HG03097 (cell line): ENCODE measurements around the gene USP3.
"Not testable (repeated sequence)": the region's sequence is repeated elsewhere in the genome, so short reads cannot be mapped to it uniquely, and the experiment has no call there.

ENCODE experiments used
- ATAC-seq: cut with Tn5 transposase; IDR thresholded peaks from one replicate; pipeline ENCODE4 v1.9.1; 2021; ENCODE audit not compliant: unreplicated experiment, low FRiP score

Gene USP3

GRCh38 chr15:63601704-63602185 lies 97.4 kb downstream of the USP3 start:
- ATAC-seq, result no peak

GRCh38 chr15:63602595-63602994 lies 98.2 kb downstream of the USP3 start:
- ATAC-seq, result no peak

GRCh38 chr15:63603516-63603915 lies 99.1 kb downstream of the USP3 start:
- no peak for ATAC-seq

DNA sequence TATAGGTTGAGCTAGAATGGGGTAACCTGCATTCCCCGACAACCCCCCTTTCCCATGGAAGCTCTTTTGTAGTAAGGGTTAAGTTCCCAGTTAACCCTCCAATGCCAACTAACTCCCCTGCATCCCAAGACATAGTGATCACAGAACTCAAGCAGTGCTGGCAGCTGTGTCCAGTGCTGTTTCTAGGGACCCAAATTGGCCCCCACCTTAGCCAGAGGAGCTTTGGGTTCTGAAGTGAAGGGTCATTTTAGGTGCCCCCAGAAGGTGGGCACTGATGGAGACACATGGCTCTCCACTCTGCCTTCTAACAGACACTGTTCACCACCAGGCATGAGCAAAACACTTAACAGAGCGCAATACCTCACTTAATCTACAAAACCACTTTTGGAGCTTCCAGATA lies 99.9 kb downstream of the USP3 start:
- no peak for ATAC-seq

DNA sequence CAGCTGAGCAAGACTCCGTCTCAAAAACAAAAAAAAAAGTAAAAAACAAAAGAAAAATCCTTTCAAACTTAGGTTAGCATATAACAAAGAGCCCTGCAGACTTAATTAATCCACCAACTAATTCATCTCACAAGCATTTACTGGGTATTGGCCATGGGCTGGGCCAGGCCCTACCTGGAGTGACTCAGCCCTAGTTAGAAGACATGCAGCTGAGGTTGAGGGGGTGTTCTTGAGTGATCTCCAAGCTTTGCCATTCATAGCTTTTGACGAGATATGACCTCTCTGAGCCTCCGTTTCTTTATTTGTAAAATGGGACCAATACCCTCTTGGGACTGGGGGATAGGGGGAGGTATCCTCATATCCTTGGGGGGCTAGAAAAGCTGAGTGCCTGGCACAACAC lies 100.6 kb downstream of the USP3 start:
- no peak for ATAC-seq

GRCh38 chr15:63605816-63606215 lies 101.4 kb downstream of the USP3 start:
- no peak for ATAC-seq

GRCh38 chr15:63606308-63606707 lies 101.9 kb downstream of the USP3 start:
- no peak for ATAC-seq

- no peak for ATAC-seq
Observed at GRCh38 chr15:63608989-63609388, 104.6 kb downstream of the USP3 start.

DNA sequence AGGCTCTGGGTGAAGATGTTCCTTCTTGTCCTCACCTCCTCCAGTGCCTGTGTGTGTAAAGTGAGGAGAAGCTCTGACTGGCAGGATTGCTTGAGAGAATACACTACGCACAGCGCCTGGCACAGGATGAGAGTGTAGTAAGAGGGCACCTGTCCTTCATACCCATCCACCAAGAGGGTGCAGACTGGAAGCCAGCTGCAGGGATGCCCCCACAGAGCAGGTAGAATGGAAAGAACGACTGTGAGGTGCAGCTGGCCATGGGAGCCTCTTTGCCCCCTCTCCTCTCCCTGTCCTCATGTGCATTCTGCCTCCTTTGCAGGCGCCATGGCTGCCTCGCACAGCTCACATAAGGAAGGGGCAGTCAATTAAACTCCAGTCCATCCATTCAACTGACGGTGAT lies 105.1 kb downstream of the USP3 start:
- ATAC-seq, result no peak

DNA sequence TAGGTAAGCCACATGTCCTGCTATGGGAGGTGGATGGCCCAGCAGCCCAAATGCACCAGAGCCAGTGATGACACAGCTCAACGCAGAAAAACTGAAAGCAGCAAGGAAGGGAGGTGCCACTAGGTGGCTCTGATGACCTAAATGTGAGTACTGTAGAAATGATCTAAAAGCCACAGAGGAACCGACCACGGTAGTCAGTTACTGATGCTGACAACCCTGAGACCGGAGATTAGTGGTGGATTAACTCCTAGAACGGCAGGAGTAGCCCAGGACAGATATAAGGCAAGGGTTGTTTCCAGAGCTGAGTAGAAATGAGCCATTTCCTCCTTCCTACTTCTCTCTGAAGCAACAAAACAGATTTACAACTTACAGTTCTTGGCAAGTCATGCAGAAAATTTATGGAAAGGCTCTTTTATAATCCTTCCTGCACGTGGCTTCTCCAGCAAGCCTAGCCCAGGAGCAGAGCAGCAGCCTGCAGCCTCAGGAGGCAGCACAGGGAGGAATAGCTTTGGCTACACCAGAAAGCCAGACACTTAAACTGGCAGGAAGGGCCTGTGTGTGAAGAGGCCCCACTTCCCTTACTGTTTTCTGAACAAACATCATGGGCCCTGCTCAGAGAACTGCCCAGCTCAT lies 105.9 kb downstream of the USP3 start:
- peak; percentile 44 for ATAC-seq

DNA sequence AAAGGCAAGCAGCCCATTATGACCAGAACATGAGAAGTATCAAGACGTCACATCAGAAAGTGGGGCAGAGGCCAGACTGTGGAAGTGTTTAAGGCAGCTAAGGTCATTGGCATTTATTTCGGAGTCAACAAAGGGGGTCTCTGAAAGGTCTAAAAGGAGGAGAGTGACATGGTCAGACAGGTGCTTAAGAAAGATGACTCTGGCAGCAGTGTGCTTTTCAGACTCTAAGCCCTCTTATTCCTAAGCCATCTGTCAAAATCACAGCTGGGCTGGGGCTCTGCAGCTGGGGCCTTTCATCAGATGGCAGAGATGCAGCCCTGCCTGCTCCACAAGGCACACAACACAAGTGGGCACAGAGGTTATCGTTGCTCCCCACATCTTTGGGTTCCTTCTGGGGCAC lies 106.8 kb downstream of the USP3 start:
- ATAC-seq, result no peak

GRCh38 chr15:63612300-63612699 lies 107.9 kb downstream of the USP3 start:
- ATAC-seq, result no peak

DNA sequence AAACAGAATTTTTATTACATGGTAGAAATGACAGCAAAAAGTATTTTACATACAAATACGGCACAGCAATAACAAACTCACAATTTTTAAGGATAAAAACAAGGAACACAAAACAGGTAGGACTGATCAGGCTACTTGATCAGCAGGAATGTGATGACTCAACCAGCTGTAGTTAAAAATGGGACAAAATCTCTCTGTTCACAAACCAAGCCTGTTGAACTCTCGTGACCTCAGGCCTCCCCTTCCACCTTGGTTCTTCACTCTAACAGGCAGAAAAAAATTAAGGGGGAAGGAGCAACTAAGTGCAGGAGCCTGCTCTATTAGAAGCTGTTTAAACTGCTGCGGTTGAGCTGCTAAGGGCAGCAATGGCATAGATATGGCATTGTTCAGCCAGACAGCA lies 111.5 kb downstream of the USP3 start:
- ATAC-seq, result no peak

DNA sequence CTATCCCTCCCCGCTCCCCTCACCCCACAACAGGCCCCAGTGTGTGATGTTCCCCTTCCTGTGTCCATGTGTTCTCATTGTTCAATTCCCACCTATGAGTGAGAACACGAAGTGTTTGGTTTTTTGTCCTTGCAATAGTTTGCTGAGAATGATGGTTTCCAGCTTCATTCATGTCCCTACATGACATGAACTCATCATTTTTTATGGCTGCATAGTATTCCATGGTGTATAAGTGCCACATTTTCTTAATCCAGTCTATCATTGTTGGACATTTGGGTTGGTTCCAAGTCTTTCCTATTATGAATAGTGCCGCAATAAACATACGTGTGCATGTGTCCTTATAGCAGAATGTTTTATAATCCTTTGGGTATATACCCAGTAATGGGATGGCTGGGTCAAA lies 112.8 kb downstream of the USP3 start:
- ATAC-seq, result not testable (repeated sequence)

DNA sequence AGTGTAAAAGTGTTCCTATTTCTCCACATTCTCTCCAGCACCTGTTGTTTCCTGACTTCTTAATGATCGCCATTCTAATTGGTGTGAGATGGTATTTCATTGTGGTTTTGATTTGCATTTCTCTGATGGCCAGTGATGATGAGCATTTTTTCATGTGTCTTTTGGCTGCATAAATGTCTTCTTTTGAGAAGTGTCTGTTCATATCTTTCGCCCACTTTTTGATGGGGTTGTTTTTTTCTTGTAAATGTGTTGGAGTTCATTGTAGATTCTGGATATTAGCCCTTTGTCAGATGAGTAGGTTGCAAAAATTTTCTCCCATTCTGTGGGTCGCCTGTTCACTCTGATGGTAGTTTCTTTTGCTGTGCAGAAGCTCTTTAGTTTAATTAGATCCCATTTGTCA lies 113.2 kb downstream of the USP3 start:
- not testable (repeated sequence) for ATAC-seq

DNA sequence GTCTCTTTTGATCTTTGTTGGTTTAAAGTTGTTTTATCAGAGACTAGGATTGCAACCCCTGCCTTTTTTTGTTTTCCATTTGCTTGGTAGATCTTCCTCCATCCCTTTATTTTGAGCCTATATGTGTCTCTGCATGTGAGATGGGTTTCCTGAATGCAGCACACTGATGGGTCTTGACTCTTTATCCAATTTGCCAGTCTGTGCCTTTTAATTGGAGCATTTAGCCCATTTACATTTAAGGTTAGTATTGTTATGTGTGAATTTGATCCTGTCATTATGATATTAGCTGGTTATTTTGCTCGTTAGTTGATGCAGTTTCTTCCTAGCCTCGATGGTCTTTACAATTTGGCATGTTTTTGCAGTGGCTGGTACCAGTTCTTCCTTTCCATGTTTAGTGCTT lies 116.4 kb downstream of the USP3 start:
- ATAC-seq, result not testable (repeated sequence)

DNA sequence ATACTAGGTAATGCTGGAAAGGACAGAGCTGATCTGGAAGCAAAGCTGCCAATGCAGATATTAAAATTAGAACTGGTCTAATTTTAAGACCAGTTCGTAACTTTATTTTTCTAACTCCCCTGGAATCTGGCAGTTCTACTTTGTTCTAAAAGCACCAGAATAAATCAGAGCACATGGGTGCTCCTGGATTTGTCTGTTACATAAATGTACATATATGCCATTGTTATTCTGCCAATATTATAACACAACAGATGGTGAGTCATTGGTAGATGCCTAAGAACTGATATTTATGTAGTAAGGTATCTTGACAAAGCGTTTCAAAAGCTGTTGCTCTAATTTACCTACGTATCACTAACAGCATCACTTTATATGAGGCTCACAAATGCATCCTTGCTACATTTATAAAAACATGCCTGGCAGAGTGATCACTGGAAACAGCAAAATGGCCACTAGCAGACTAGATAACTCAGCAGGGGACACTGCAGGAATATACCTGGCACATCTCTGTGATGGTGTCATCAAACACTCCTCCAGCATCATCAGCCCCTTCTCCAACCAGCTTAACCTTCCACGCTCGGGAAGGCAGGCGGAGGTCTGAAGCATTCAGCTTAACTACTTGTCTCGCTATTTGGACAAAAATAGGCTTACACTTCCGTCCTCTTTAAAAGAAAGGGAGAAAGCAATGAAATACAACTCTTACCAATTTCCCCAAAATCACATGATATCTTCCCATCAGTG lies 119.0 kb downstream of the USP3 start:
- no peak for ATAC-seq

- no peak for ATAC-seq
Observed at GRCh38 chr15:63626955-63627354, 122.6 kb downstream of the USP3 start.

- ATAC-seq, result no peak
Observed at GRCh38 chr15:63628123-63628822, 123.9 kb downstream of the USP3 start.

DNA sequence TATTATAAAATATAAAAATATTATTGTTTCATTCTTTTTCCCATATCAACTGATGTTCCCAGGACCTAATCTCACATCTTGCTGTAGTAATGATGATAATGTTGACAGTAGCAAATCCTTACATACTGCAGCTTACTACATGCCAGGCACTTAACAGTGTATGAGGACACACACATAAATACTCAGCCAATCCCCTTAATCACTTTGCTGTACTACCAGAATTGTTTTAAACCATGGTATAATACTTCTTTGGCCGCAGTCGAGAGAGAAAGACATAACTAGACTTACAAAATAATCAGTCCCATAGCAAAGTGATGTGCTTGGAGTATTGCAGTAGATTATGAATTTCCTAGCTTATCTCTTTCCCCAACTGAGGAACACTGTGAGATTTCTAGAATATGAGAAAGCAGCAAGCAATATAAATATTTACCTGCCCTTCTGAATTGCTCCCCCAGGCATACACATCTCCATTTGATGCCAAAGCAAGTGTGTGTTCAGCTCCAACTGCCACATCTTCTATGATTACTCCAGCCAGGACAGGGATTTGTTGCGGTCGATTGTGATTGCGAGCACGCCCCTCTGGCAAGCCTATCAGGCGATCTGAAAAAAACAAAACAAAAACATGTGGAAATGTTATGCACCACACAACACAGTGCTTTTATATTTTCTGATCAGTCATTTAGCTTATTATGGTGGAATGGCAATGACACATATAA lies 125.8 kb downstream of the USP3 start:
- no peak for ATAC-seq

DNA sequence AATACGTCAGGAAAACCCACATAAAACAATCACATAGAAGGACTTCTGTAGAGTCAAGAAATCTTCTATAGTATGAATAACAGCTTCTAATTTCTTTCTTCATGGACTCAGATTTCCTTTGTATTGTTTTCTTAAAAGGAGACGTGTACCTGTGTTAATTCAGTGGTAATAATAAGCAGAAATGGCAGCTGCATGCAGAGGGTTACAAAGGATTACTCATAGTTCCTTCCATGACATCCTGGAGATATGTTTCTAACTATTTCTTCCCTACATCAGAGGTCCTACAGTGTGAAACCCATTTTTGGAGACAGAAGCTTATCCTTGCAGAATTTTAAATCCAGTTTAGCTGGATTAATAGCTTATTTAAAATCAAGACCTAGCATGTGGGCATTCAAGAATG lies 128.9 kb downstream of the USP3 start:
- no peak for ATAC-seq
